LNCAP (cell line): ENCODE measurements around the gene OR14J1.

ENCODE experiments used
- CTCF ChIP-seq: fragments of 450-650 bp; IDR thresholded peaks from 2 replicates; pipeline ENCODE4 v1.5.1; 2017; ENCODE audit warnings: mild to moderate bottlenecking

OR14J1 gene

GRCh38 chr6:29301316-29301715 is at the start of gene OR14J1:
Gene OR14J1 (plus strand): TSS chr6:29301701. CDS start chr6:29306690, 4,989 bp downstream.
- TF ChIP-seq CTCF = no peak

GRCh38 chr6:29251736-29252135 is 49.8 kb upstream of the OR14J1 start:
- no peak for TF ChIP-seq CTCF

- TF ChIP-seq CTCF = no peak
Measured at GRCh38 chr6:29255530-29255929, 46.0 kb upstream of the OR14J1 start.

GRCh38 chr6:29259721-29260120 is 41.8 kb upstream of the OR14J1 start:
- TF ChIP-seq CTCF = no peak

GRCh38 chr6:29263001-29263400 is 38.5 kb upstream of the OR14J1 start:
- no peak for TF ChIP-seq CTCF

- no peak for TF ChIP-seq CTCF
Measured at GRCh38 chr6:29294499-29294914, 7.0 kb upstream of the OR14J1 start.

- TF ChIP-seq CTCF = no peak
Measured at GRCh38 chr6:29295181-29295585, 6.3 kb upstream of the OR14J1 start.

GRCh38 chr6:29295623-29296022 is 5.9 kb upstream of the OR14J1 start:
- TF ChIP-seq CTCF = no peak
